GM21786 (cell line): ENCODE data around the gene TMEM179.

ENCODE experiments used
- ATAC-seq: cut with Tn5 transposase; IDR thresholded peaks from one replicate; pipeline ENCODE4 v1.9.1; 2021; ENCODE audit not compliant: unreplicated experiment

The TMEM179 gene

GRCh38 chr14:104547310-104547997, 57.1 kb downstream of the TMEM179 start:
- ATAC-seq = no peak

- no peak for ATAC-seq
Measured at GRCh38 chr14:104546591-104547309, 57.8 kb downstream of the TMEM179 start.

- ATAC-seq = no peak
Measured at GRCh38 chr14:104545942-104546501, 58.5 kb downstream of the TMEM179 start.

- ATAC-seq = no peak
Measured at GRCh38 chr14:104545151-104545941, 59.2 kb downstream of the TMEM179 start.

GRCh38 chr14:104544362-104544961, 60.1 kb downstream of the TMEM179 start:
- ATAC-seq = no peak

GRCh38 chr14:104542871-104543830, 61.4 kb downstream of the TMEM179 start:
- no peak for ATAC-seq

- no peak for ATAC-seq
Measured at GRCh38 chr14:104541905-104542465, 62.6 kb downstream of the TMEM179 start.
